Natural killer cell (primary cell): ENCODE data around the gene NPC1. TPM values are rescaled to one million over a fixed set of nuclear protein-coding genes. Genes with fewer than 3 reads are reported as not detected.

Source experiments
- ATAC-seq, 3 donors: fragments of 150-1000 bp in 2 of 3; fragments of 200-7000 bp in 1 of 3; cut with Tn5 transposase; 1 replicate in 1 of 3; 2 replicates in 2 of 3; pipeline ENCODE4 v1.10.0; 2021; ENCODE audit warnings: mild to moderate bottlenecking in 2 of 3, moderate library complexity in 2 of 3
- DNase-seq, 2 donors: peaks; one replicate each; pipeline versions ENCODE4 v3.0.0 to v3.0.0-alpha.2; 2013 to 2021; ENCODE audit warnings: mixed read lengths in 1 of 2
- H3K27ac ChIP-seq: one replicate; pipeline ENCODE4 v1.5.1; 2013; ENCODE audit warnings: mild to moderate bottlenecking, low read length
- H3K27me3 ChIP-seq: one replicate; pipeline ENCODE4 v1.6.1; 2013; ENCODE audit warnings: low read length; ENCODE audit not compliant: control insufficient read depth, insufficient read depth
- H3K36me3 ChIP-seq: one replicate; pipeline ENCODE4 v1.6.1; 2013; ENCODE audit warnings: low read length; ENCODE audit not compliant: control insufficient read depth, insufficient read depth
- H3K4me1 ChIP-seq: one replicate; pipeline ENCODE4 v1.6.1; 2013; ENCODE audit warnings: low read length; ENCODE audit not compliant: control insufficient read depth, insufficient read depth
- H3K4me3 ChIP-seq: one replicate; pipeline ENCODE4 v1.5.1; 2013; ENCODE audit warnings: low read length
- H3K9me3 ChIP-seq: one replicate; pipeline ENCODE4 v1.6.1; 2013; ENCODE audit warnings: low read length; ENCODE audit not compliant: control insufficient read depth, insufficient read depth
- H3K27ac Mint-ChIP-seq, 2 donors: one replicate each; pipeline ENCODE4 v1.8.0; 2022; ENCODE audit warnings: mild to moderate bottlenecking in 2 of 2, mixed read lengths in 2 of 2, moderate library complexity in 1 of 2
- H3K27me3 Mint-ChIP-seq, 2 donors: one replicate each; pipeline ENCODE4 v1.8.0; 2022; ENCODE audit warnings: low read depth in 2 of 2, mixed read lengths in 2 of 2
- H3K36me3 Mint-ChIP-seq: one replicate; pipeline ENCODE4 v1.8.0; 2022; ENCODE audit warnings: mixed read lengths
- H3K4me1 Mint-ChIP-seq, 2 donors: one replicate each; pipeline ENCODE4 v1.8.0; 2022; ENCODE audit warnings: mixed read lengths in 2 of 2
- H3K4me3 Mint-ChIP-seq: one replicate; pipeline ENCODE4 v1.8.0; 2022; ENCODE audit warnings: mild to moderate bottlenecking, moderate library complexity, mixed read lengths
- H3K9me3 Mint-ChIP-seq, 2 donors: one replicate each; pipeline ENCODE4 v1.8.0; 2022; ENCODE audit warnings: mixed read lengths in 2 of 2
- CTCF ChIP-seq: fragments of 200-600 bp; IDR thresholded peaks from one replicate; pipeline ENCODE4 v1.8.0; 2022; ENCODE audit warnings: antibody characterized with exemption
- WGBS: methylation state at CpG from one replicate; pipeline ENCODE4 v1.1.7; 2013; ENCODE audit warnings: missing lambda C conversion rate; ENCODE audit not compliant: insufficient coverage; 5-methylcytosine and 5-hydroxymethylcytosine counted together
- intact Hi-C: fragments of 100-400 bp; cut with micrococcal nuclease; formaldehyde crosslinking; loops from one replicate; pipeline ENCODE4 v1.14.2; 2022
- total RNA-seq, 4 donors: library from RNA; stranded (reverse); fragments of 120-200 nt in 1 of 4; gene quantifications; one replicate each; pipeline versions ENCODE4 v1.2.3 to v1.2.4, GENCODE V29; 2013 to 2022

NPC1 gene
- total RNA-seq, 3 donors from 2014 or later (not counting 1 experiment from before 2014, with no cell fraction given): 143 to 203 (median 173) TPM

GRCh38 chr18:23539911-23540525, 46.3 kb downstream of the NPC1 start:
- intact Hi-C loops: no loop called here
- H3K4me3 Mint-ChIP-seq: no peak overlapping the region
- H3K27me3 Mint-ChIP-seq: no peaks in the 10 kb centered on the region
- WGBS: 73% methylated on average over 9 of the region's 9 CpGs
- H3K4me1 Mint-ChIP-seq: peaks cover 24 to 30% of the 10 kb centered on the region in 2 donors
- peaks cover 54% of the 10 kb centered on the region for H3K36me3 Mint-ChIP-seq
- Histone ChIP-seq H3K4me1 (peaks cover 20% of the 10 kb centered on the region), H3K27ac (peak overlapping the region; percentile 40), H3K27me3 (no peaks in the 10 kb centered on the region), H3K4me3 (no peak overlapping the region), H3K9me3 (no peaks in the 10 kb centered on the region), H3K36me3 (peaks cover 92% of the 10 kb centered on the region)
- ATAC-seq (no peak), DNase-seq (no peak)
- no peaks in the 10 kb centered on the region for H3K9me3 Mint-ChIP-seq
- no peak for TF ChIP-seq CTCF
- H3K27ac Mint-ChIP-seq: peak overlapping the region; percentile 84 to 87

GRCh38 chr18:23539296-23539695, 47.0 kb downstream of the NPC1 start:
- TF ChIP-seq CTCF: no peak
- Histone ChIP-seq H3K36me3 (peaks cover 92% of the 10 kb centered on the region), H3K27me3 (no peaks in the 10 kb centered on the region), H3K4me3 (no peak overlapping the region), H3K27ac (no peak overlapping the region), H3K4me1 (peaks cover 20% of the 10 kb centered on the region), H3K9me3 (no peaks in the 10 kb centered on the region)
- ATAC-seq (no peak), DNase-seq (no peak)
- intact Hi-C loops: no loop called here
- H3K27ac Mint-ChIP-seq: peak overlapping the region; percentile 84 to 87
- H3K36me3 Mint-ChIP-seq: peaks cover 50% of the 10 kb centered on the region
- peaks cover 24 to 26% of the 10 kb centered on the region in 2 donors for H3K4me1 Mint-ChIP-seq
- no peaks in the 10 kb centered on the region for H3K9me3 Mint-ChIP-seq
- H3K4me3 Mint-ChIP-seq: no peak overlapping the region
- WGBS: 72% methylated on average over 8 of the region's 9 CpGs
- no peaks in the 10 kb centered on the region for H3K27me3 Mint-ChIP-seq

GRCh38 chr18:23538870-23539269, 47.4 kb downstream of the NPC1 start:
- Mint-ChIP-seq H3K27me3 (no peaks in the 10 kb centered on the region), H3K36me3 (peaks cover 48% of the 10 kb centered on the region), H3K4me3 (no peak overlapping the region), H3K27ac (peak overlapping the region in 1 of 2 donors; percentile 29), H3K4me1 (peaks cover 24 to 26% of the 10 kb centered on the region in 2 donors), H3K9me3 (no peaks in the 10 kb centered on the region)
- Histone ChIP-seq H3K27me3 (no peaks in the 10 kb centered on the region), H3K4me1 (peaks cover 20% of the 10 kb centered on the region), H3K27ac (no peak overlapping the region), H3K4me3 (no peak overlapping the region), H3K36me3 (peaks cover 92% of the 10 kb centered on the region), H3K9me3 (no peaks in the 10 kb centered on the region)
- intact Hi-C loops: no loop called here
- WGBS: 85% methylated on average over 5 of the region's 6 CpGs
- no peak for DNase-seq
- TF ChIP-seq CTCF: no peak
- no peak for ATAC-seq

GRCh38 chr18:23538001-23538400, 48.3 kb downstream of the NPC1 start:
- DNase-seq (no peak), ATAC-seq (no peak)
- peaks cover 94% of the 10 kb centered on the region for H3K36me3 ChIP-seq
- no peak overlapping the region for H3K4me3 ChIP-seq
- 96% methylated on average over 9 of the region's 9 CpGs for WGBS
- H3K4me1 ChIP-seq: peaks cover 20% of the 10 kb centered on the region
- intact Hi-C loops: no loop called here
- H3K27me3 ChIP-seq: no peaks in the 10 kb centered on the region
- TF ChIP-seq CTCF: no peak
- H3K36me3 Mint-ChIP-seq: peaks cover 41% of the 10 kb centered on the region
- no peak overlapping the region for H3K27ac ChIP-seq
- no peaks in the 10 kb centered on the region for H3K9me3 ChIP-seq
- no peaks in the 10 kb centered on the region for H3K9me3 Mint-ChIP-seq
- no peaks in the 10 kb centered on the region for H3K27me3 Mint-ChIP-seq
- peaks cover 24 to 26% of the 10 kb centered on the region in 2 donors for H3K4me1 Mint-ChIP-seq
- H3K4me3 Mint-ChIP-seq: no peak overlapping the region
- H3K27ac Mint-ChIP-seq: no peak overlapping the region
